Activated CD8-positive, alpha-beta memory T cell treated with anti-CD3 and anti-CD28 coated beads for 36 hours (primary cell): ENCODE results near the gene LGALS7. TPM values are rescaled to one million over a fixed set of nuclear protein-coding genes. Genes with fewer than 3 reads are reported as not detected.

Experiments
- CTCF ChIA-PET: fragments of 350-600 bp; sonication (Branson Sonifier 250); formaldehyde crosslinking; loops from one replicate; lab custom pipeline; 2021; ENCODE audit warnings: antibody characterized with exemption; lab: Charles Lee
- POLR2A ChIA-PET: fragments of 350-600 bp; sonication (Branson Sonifier 250); formaldehyde crosslinking; loops from one replicate; lab custom pipeline; 2021; ENCODE audit warnings: antibody characterized with exemption; lab: Charles Lee
- total RNA-seq, 2 experiments: library from RNA; stranded (reverse); gene quantifications; one replicate each; pipeline ENCODE4 v1.2.3, GENCODE V29; 2021

The LGALS7 gene
- total RNA-seq, 2 experiments from 2014 or later: not detected

DNA sequence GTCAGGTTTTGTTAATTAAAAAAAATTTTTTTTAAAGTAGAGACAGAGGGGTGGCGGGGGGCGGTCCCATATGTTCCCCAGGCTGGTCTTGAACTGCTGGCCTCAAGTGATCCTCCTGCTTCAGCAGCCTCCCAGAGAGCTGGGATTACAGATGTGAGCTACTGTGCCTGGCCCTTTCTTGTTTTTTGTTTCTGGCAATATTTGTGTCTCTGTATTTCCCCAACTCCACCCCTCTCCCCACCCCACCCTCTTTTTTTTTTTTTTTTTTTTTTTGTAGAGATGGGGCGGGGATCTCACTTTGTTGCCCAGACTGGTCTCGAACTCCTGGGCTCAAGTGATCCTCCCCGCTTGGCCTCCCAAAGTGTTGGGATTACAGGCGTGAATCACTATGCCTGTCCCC lies 28.4 kb downstream of the LGALS7 start:
- ChIA-PET CTCF (no interaction called here), POLR2A (interaction anchor here (0.7 kb wide), 1 partner anchor 31 kb away, joined by 4 read pairs; no protein-coding TSS in a partner anchor)

DNA sequence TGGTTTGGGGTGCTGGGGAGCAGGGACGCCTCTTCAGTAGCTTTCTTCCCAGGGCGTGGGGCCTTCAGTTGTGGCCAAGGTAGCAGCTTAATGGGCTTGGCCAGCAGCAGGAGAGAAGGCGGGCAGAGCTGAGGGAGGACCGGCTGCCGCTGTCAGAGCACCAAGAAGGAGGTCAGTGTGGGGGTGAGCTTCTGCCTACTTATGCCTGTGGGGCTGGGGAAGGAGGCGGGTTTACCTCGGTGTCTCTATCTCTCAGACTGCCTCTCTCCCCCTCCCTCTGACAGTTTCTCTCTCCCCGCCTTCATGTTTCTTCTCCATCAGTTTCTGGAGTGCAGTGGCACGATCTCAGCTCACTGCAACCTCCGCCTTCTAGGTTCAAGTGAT lies 29.0 kb downstream of the LGALS7 start, which contains the start of gene CAPN12:
Gene CAPN12 (minus strand): TSS at position 177 of the 384 bp plus-strand sequence. CDS start 309 bp downstream, outside the sequence.
- CTCF ChIA-PET: no interaction called here
- POLR2A ChIA-PET: interaction anchor here (0.7 kb wide), 1 partner anchor 31 kb away, joined by 4 read pairs; no protein-coding TSS in a partner anchor

DNA sequence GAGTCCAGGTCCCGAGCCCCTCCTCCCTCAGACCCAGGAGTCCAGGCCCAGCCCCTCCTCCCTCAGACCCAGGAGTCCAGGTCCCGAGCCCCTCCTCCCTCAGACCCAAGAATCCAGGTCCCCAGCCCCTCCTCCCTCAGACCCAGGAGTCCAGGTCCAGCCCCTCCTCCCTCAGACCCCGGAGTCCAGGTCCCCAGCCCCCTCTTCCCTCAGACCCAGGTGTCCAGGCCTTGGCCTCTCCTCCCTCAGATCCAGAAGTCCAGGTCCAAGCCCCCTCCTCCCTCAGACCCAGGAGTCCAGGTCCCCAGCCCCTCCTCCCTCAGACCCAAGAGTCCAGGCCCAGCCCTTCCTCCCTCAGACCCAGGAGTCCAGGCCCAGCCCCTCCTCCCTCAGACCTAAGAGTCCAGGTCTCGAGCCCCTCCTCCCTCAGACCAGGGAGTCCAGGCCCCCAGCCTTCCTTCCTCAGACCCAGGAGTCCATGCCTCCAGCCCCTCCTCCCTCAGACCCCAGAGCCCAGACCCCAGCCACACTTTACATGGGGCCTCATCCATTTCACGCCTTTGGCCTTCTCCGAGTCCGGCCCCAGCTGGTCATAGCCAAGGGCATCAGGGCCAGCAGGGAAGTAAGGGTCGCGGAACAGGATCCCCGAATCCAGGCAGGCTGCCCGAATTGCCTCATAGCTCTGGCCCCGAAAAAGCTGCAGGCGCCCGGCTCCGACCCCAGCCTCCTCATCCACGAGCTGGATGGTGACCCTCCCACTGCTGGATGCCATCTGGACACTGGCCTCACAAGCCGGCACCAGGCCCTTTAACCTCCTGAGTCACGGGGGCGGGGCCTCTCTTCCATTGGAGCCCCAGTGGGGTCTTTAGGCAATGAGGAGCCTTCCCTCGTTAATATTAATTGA lies 29.7 kb downstream of the LGALS7 start:
- CTCF ChIA-PET: interaction anchor here (0.5 to 0.7 kb wide), 2 partner anchors 219 to 441 kb away, joined by 4 to 6 read pairs; no protein-coding TSS in a partner anchor
- POLR2A ChIA-PET: no interaction called here

DNA sequence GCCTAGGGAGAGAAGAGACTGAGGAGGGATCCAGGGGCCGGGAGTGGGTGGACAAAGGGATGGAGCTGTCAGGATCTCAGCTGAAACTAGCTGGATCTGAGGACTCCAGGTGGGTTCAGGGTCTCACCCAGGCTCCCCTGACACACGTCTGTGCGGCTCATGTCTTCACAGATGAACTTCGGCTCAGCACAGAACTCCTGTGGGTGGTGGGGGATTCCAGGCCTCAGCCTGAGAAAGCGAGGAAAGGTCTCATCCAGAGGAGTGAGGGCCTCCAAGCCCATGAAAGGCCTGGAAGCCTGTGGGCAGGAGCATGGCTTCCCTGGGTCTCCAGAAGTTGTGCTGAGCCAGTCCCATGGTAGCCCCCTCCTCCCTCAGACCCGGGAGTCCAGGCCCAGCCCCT lies 30.4 kb downstream of the LGALS7 start:
- ChIA-PET CTCF (interaction anchor here (0.7 kb wide), 1 partner anchor 440 kb away, joined by 6 read pairs; no protein-coding TSS in a partner anchor), POLR2A (no interaction called here)

DNA sequence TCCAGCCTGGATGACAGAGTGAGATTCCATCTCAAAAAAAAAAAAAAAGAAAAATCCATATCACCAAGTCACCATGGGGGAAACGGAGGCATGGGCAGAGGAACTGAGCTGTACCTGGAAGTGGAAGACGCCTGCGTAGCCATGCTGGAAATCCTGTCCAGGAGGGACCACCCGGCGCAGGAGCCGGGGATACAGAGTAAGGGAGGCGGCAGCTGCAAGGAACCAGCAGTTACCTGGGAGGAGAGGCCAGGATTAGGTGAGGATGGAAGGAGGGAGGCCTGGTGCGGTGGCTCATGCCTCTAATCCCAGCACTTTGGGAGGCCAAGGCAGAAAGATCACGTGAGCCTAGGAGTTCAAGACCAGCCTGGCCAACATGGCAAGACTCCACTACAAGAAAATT lies 31.0 kb downstream of the LGALS7 start:
- ChIA-PET CTCF (no interaction called here), POLR2A (interaction anchor here (0.7 kb wide), 2 partner anchors 101 to 122 kb away, joined by 3 to 5 read pairs; no protein-coding TSS in a partner anchor)

DNA sequence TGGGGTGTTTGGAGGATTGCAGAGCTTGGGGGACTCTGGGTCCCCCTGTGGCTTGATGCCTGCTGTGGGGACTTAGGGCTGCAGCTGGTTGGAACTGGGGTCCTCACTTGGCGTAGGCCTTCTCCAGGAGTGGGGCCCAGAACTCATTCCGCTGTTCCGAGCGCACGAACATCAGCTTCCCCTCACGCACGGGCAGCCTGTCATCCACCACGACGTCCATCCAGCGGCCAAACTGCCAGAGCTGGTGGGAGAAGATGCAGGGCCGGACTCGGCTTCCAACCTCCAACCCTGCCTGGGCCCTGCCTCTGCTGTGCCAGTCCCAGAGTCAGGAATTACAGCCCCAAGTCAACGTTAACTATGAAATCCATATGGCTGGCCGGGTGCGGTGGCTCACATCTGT lies 31.6 kb downstream of the LGALS7 start:
- CTCF ChIA-PET: interaction anchor here (0.7 kb wide), 1 partner anchor 51 kb away, joined by 3 read pairs; no protein-coding TSS in a partner anchor
- POLR2A ChIA-PET: no interaction called here

DNA sequence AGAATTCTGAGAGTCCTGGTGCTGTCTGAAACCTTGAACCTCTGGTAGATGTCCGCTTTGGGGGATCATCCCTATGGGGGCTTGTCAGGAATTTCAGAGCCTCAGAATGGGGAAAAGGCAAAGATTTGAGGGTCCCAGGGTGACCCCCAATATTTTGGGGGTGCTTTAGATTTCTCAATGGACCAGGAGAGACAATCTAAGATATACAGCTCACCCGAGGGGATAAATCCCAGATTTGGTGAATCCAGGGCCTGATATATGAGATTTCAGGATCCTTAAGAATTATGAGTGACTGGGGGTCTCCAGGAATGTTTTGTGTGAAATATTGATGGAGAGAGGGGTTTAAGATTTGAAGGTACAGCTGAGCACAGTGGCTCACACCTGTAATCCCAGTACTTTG lies 32.4 kb downstream of the LGALS7 start:
- POLR2A ChIA-PET: interaction anchor here (0.6 kb wide), 2 partner anchors 13 to 24 kb away, joined by 3 to 4 read pairs; no protein-coding TSS in a partner anchor

DNA sequence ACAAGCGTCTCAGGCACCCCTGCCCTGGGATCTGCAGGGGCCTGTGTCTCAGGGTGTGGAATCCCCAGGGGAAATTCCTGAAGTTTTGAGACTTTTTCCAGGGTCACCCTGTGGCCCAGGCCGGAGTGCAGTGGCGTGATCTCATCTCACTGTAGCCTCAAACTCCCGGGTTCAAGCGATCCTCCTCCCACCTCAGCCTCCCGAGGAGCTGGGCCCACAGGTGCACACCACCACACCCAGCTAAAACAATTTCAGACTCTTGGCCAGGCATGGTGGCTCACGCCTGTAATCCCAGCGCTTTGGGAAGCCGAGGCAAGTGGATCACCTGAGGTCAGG lies 33.1 kb downstream of the LGALS7 start:
- CTCF ChIA-PET: no interaction called here
- POLR2A ChIA-PET: interaction anchor here (0.6 to 0.7 kb wide), 3 partner anchors 25 to 352 kb away, joined by 4 to 5 read pairs (median 4); no protein-coding TSS in a partner anchor

More for the DNA sequence above, 32.4 kb downstream of the LGALS7 start:
- CTCF ChIA-PET: no interaction called here

DNA sequence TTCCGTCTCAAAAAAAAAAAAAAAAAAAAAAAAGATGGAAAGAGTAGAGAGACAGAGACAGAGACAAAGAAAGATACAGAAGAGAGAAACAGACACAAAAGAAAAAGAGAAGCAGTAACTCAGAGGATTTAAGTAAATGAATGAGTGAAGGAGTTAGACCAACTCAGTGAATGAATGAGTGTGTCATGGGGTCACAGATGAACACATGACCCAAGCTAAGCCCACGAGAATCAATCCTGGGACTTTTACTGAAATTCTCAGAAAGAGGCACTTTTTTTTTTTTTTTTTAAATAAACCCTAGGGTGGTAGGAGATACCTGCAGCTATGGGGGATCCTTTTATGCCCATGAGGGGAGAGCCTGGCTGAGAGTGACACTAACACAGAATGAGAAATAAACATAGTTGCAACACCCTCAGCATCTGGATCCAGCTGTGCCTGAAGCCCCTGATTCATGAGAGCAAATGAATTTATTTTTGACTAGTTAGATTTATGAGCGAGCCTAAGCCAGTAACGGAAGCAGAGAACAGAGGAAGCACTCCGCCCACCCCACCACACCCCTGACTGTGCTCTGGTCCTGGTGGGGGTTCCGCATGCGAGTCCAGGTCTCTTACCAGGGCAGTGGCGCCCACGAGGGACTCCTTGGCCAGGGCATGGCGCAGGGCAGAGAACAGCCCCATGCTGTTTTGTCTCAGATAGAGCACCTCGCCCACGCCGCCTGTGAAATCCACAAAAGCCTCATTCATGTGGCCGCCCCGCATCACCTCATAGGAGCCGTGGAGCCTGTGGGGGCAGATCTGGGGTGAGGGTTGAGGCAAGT lies 33.7 kb downstream of the LGALS7 start:
- ChIA-PET CTCF (interaction anchor here (0.7 kb wide), 1 partner anchor 22 kb away, joined by 3 read pairs; no protein-coding TSS in a partner anchor), POLR2A (interaction anchor here (0.6 to 0.7 kb wide), 3 partner anchors 47 to 351 kb away, joined by 3 to 5 read pairs (median 4); no protein-coding TSS in a partner anchor)

DNA sequence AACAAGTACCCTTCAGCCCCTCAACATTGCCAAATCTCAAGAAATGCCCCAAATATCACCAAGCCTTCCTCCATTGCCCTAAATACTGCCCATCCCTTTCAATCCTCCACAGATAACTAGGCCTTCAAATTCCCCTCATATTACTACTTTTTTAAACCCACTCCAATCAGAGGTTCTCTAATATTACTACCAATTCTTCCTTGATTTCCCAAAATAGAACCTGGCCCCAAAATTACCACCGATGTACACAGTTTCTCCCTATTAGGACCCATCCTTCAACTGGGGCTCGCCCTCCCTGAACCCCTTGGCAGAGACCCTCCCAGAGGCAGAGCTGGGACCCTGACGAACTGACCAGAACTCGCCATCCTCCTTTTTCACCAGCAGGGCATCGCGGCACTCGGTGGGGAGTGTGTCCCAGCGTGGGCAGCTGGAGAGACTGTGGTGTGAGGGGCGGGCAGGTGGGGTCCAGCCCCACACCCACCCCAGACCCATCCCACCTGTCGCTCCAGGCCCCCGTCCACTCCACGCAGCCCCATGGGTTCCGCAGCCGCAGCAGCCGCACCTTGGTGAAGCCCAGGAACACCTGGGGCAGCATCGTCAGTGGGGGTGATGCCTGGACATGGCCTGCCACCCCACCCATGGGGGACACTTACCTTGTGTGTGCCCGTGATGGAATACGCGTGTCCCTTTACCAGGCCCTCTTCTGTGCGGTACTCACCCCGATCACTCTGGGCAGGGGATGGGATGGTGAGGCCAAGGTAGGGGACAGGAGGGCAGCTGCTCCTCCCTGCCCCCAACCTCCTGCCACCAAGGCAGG lies 35.2 kb downstream of the LGALS7 start:
- POLR2A ChIA-PET: no interaction called here
- CTCF ChIA-PET: no interaction called here

DNA sequence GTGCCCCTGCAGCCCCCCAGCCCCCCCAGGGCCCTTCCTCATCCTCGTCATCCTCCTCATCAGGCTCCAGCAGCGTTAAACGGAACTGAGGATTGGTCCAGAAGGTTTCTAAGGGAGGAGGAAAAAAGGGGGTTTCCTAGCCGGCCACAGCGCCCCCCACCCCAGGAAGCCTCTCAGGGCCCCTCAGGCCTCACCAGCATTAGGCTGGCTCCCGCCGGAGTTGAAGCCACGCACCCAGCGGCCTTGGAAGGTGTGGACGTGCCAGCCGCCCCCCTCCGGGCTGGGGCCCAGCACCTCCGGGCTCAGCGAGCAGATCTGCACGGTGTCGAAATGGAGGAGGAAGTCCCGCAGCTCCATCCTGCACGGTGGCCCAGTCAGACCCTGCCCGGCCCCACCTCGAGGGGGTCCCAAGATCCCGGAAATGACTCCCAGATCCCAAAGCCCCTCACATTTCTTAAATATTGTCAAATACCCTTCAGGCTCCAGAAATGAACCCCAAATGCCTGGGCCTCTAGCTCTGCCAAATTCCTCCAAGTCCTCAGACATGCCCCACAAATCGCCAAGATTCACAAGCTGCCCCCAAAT lies 35.9 kb downstream of the LGALS7 start:
- ChIA-PET CTCF (interaction anchor here (1.2 kb wide), 2 partner anchors 90 to 193 kb away, joined by 3 to 4 read pairs; partner anchors contain the start of genes ACTN4, MRPS12 and SARS2), POLR2A (no interaction called here)

DNA sequence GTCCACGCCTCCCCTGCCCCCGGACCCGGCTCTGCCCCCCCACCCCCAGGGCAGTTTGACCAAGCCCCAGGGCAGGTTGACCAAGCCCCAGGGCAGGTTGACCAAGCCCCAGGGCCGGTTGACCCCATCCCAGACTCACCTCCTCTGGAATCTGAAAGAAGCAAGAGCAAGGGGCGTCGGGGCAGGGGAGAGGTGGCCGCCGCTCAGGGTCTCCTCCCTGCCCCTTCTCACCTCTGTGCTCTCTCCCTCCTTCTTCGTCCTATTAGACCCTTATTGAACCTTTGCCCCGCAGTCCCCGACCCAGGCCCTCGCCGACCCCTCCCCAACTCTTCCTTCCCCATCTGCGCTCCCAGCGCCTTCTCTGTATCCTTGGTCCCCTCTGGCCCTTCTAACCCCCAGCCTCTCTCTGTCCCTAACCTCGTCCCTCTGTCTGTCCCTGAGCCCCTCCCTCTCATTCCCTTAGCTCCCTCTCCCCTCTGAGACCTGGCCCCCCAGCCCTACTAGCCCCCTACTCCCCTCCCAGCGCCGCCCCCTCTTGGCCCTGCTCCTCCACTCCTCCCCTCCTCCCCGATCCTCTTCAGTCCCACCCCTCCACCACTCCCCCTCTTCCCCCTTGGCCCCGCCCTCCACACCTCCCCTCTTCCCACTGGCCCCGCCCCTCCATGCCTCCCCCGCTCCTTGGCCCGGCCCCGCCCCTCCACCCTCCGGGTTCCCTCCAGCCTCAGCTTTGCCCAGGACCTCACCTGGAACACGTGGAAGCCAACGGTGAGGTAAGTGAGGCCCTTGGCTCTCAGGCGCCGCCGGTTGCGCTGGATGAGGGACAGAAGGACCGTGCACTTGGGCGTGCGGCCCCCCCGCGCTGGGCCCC lies 36.7 kb downstream of the LGALS7 start:
- POLR2A ChIA-PET: interaction anchor here (0.6 kb wide), 1 partner anchor 231 kb away, joined by 3 read pairs; no protein-coding TSS in a partner anchor

DNA sequence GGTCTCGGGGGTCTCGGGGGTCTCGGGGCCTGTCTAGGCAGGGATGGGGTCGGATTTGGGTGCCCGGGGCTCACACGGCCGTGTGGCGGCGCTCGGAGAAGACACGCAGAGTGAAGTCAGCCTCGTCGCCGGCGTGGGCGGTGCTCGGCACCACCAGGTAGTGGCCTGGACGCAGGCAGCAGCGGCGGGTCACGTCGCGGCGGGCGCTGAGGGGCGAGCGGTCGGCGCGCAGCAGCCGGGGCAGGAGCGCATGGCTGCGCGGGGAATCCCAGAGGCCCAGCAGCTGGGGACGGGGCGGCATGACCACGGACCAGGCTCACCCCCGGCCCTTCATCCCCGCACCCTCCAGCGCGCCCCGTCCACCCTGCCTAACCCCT lies 37.3 kb downstream of the LGALS7 start:
- ChIA-PET CTCF (interaction anchor here (1.2 kb wide), 2 partner anchors 89 to 195 kb away, joined by 3 to 4 read pairs; partner anchors contain the start of genes ACTN4, MRPS12 and SARS2), POLR2A (interaction anchor here (0.6 kb wide), 2 partner anchors 48 to 232 kb away, joined by 3 to 4 read pairs; no protein-coding TSS in a partner anchor)

More for the DNA sequence above, 36.7 kb downstream of the LGALS7 start:
- CTCF ChIA-PET: interaction anchor here (1.2 kb wide), 2 partner anchors 90 to 194 kb away, joined by 3 to 4 read pairs; partner anchors contain the start of genes ACTN4, MRPS12 and SARS2

DNA sequence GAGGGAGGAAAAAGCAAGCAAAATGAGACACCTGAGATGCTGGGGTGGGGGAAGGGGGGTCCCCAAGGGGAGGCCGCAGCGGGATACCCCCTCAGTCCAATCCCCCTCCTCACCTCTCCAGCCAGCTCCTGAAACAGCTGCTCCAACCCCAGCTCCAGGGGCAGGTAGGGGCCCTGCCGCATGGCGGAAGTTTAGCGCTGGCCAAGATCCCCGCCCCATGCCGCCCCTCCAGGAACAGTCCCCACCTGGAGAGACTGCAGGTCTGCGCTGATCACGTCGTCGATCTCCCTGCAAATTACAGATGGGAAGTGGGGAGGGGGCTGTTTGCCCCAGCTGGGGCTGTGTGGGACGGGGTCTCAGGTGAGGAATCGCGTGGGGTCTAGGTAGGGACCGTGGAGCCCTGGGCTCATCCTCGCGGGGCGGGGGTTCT lies 38.0 kb downstream of the LGALS7 start:
- ChIA-PET POLR2A (interaction anchor here (0.6 to 1.2 kb wide), 3 partner anchors 49 to 331 kb away, joined by 3 to 7 read pairs (median 4); partner anchors contain the start of genes MRPS12 and SARS2), CTCF (interaction anchor here (0.9 kb wide), 2 partner anchors 96 to 152 kb away, joined by 3 read pairs; partner anchors contain the start of gene ECH1)

DNA sequence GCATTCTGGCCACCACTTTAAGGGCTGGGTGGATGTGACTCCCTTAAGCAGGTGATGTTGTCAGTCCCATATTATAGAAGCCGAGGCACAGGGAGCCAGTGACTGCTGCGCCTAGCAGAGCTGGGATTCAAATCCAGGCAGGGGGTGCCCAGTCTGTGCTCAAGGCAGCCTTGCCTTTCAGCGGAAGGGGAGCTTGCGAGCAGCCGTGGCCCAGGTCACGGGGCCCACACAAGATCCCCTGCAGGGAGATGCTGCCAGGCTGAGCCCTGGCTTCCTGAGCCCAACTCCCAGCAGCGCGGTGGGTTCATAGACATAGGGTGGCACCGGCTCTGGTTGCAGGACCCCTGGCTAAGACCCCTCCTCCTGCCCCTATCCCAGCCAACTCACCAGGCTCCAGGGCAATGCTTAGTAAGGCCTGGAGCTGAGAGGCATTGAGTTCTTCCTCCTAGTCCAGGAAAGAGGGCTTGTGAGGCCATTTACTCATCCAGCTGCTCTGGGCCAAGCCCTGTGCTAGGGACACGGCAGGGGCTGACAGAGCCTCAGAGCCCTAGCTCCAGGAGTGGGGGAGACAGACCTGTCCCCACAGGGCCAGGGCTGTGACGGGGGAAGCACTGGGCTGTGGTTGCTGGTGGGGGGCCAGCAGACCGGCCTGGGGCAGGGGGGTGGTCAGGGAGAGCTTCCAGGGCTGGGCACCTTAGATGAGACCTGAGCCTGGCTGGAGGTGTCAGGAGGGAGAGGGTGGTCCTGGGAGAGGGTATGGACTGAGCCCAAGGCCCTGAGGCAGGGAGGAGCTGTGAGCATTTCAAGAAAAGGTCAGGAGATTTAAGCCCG lies 38.7 kb downstream of the LGALS7 start:
- CTCF ChIA-PET: interaction anchor here (0.6 to 1.4 kb wide), 5 partner anchors 97 to 219 kb away, joined by 3 read pairs; partner anchors contain the start of genes ECH1, MRPS12 and SARS2
- POLR2A ChIA-PET: interaction anchor here (0.6 to 1.2 kb wide), 3 partner anchors 19 to 331 kb away, joined by 3 to 7 read pairs (median 3); partner anchors contain the start of genes MRPS12 and SARS2
